ENCODE data around the gene APOM. TPM values are rescaled to one million over a fixed set of nuclear protein-coding genes. Genes with fewer than 3 reads are reported as not detected.

Gene APOM
- polyA plus RNA-seq, 3 donors = 109 to 116 (median 110) TPM

DNA sequence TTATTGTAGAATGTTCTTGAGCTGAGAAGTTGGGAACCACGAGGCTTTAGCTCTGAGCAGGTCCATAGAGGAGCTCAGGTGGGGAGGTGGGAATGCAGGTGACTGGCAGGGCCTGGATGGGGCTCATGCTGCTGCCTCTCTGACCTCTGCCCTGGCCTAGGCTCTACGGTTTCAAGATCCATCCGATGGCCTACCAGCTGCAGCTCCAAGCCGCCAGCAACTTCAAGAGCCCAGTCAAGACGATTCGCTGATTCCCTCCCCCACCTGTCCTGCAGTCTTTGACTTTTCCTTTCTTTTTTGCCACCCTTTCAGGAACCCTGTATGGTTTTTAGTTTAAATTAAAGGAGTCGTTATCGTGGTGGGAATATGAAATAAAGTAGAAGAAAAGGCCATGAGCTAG, 14.0 kb downstream of the APOM start, which contains the start of gene LY6G5B:
Gene LY6G5B, plus strand, starts transcription at position 301 of the 400 bp plus-strand sequence. CDS start 975 bp downstream, outside the sequence.
- DNase-seq = no peak

DNA sequence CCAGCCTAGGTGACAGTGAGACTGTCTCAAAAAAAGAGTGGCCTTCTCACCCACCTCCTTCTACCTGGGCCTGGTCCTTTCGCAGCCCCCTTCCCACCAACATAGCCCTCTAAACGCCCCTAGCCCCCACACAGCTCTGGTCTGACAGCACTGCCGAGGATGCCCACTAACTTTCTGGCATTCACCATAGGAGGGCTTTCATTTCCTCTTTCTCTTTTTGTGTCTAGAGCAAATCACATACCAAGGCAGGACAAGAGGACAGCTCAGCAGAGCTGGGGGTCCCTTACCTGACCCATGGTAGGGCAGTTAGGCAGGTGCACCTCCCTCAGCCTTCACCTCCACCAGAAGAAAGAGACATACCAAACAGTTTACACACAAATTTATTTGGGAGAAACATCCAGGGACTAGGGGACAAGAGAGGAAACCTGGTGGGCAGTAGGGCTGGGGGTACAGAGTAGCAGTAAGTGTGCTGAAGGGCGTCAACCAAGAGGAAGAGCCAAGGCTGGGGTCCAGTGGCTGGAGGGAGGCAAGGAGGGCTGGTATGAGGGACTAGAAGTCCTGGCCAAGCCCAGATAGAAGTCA, 20.7 kb downstream of the APOM start:
- no peak for DNase-seq

DNA sequence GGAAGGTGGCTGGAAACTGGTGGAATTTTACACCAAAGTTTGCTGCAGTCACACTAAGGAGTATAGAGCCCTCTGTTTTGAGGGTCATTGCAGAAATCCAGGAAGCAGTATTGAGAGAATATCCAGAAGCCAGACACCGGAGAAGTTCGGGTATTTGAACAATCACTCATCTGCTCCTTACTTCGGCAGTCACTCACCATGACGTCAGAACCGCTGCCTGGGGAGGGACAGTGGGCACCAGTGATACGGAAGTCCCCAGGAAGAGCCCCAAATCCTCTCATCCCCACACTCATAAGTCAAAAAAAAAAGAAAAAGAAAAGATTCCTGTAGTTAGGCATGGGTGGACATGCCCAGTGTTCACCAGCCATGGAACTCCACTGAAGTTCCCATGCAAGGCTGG, 21.2 kb downstream of the APOM start:
- DNase-seq = no peak

DNA sequence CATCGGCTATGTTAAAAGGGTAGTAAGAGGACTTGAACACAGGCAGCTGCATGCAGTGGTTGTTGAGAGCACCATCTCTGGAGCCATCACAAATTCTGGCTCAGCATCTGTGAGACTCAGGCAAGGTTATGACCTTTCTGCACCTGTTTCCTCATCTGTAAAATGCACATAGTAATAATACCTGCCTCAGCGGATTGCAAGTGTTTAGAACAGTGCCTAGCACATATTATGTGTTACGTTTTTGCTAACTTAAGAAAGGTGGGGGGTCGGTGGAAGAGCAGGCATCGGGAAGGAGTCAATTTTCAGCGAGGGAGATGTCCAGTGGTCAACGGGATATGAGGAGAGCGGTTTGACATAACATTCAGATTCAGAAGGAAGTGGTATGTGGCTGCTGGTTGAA, 22.3 kb downstream of the APOM start:
- no peak for DNase-seq

DNA sequence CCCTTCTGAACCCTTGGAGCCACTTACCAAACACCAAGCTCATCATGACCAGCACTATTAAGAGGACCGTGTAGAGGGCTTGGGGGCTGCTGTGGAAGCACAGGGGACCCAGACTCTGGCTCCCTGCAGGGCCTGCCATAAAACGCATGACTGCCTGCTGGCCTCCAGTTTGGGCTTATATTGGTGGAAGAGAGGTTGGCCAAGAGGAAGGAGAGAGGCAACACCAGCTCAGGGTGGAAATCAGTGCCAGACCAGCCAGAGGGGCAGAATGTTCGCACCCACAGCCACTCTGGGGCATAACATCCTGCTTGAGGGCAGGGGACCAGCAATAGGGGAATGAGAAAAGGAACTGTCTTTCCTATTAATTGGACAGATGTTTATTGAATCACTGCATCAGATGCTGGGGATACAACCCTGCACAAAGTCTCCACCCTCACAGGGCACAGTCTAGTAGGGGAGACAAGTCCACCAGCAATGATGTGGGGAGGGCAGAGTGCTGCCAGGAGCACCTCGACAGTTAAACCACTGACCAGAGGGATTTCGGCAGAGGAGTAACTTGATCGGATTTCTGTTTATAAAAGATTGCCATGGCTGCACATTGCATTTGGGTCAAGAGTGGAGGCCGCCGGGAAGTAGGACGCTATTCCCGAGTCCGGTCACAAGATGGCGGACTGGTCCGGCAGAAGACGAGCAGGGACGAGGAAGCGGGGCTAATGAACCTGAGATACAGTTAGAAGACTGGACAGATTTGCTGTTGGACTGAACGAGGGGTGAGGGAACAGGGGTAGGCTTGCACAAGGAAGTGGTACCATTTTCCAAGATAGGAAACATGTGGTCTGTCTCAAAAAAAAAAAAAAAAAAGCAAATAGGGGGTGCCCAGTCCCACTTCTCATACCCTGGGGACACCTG, 24.8 kb downstream of the APOM start, which contains the start of gene LY6G5C:
Gene LY6G5C, minus strand, starts transcription at position 842 of the 909 bp plus-strand sequence. Its CDS starts 694 bp downstream, at position 148.
- peak; percentile 89 for DNase-seq

DNA sequence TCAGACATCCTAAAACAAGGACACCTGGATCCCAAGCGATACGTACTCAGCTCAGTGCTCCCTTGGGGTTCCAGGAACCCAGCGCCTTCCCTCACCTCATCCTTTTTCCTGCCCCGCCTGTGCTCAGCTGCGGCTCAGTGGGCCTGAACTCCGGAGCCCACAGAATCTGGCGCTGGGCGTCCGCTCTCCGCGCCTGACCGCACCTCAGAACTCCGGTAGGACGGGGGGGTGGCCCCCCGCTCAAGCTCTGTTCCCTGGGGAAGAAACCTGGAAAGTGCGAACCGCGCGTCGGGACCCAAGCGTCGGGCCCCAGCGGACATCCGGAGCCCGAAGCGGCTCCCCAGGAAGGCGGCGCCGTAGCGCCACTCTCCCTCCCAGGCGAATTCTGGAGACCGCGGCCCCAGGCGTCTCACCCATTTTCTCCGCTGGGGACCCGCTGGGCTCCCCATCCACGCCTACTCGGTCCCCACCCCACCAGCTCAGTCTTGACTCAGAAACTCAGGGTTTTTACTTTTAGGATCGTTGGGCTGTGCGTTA, 25.5 kb downstream of the APOM start:
- no peak for DNase-seq

DNA sequence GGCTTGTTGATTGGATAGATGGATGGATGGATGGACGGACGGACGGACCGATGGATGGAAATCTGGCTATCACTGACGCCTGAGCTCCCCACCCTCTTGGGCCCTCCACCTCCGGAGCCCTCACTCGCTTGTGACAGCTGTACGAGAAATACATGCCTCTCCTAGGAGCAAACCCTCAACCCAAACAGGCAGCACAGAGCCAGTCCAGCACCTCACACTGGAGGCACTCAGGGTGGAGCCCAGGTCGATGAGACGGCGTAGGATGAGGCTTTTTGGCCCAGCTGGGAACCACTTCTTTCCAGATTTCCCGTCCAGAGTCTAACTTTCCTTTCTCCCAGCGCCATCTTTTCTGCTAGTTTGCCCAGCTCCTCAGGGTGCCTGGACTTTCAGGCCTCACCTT, 27.9 kb downstream of the APOM start:
- no peak for DNase-seq

DNA sequence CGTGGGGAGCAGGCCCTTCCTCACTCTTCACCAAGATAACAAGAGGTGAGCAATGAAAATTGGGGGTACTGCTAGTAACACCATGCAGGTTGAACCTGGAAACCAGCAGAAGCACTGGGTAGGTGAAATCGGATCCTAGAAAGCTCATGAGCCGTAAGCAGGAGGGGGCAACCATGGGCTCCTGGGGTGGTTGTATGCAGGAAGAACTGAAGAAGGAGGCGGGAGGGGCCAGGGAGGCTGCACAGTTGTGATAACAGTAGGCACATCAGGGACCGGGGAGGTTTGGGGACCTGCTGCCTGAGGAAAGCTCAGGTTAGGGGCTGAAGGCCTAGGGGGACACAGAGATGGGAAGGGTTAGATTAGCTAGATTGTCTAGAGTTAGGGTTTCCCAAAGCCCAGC, 30.8 kb downstream of the APOM start:
- no peak for DNase-seq

DNA sequence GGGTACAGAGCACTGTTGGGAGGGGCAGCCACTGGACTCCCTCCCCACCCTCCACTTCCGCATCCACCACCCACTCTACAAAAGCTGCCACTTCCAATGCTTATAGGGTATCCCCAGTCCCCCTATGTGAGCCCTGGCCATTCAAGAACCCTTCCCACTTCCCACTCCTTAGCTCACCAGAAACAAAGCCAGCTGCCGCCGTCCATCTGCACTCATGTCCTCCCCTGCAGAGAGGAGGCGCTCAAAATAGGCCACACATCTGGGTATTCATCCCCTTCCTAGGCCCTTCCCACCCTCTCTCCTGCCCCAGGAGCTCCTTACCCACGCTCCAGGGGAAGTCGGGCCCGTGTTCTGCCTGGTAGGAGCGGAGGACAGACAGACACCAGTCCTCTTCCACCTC, 31.6 kb downstream of the APOM start:
- no peak for DNase-seq

DNA sequence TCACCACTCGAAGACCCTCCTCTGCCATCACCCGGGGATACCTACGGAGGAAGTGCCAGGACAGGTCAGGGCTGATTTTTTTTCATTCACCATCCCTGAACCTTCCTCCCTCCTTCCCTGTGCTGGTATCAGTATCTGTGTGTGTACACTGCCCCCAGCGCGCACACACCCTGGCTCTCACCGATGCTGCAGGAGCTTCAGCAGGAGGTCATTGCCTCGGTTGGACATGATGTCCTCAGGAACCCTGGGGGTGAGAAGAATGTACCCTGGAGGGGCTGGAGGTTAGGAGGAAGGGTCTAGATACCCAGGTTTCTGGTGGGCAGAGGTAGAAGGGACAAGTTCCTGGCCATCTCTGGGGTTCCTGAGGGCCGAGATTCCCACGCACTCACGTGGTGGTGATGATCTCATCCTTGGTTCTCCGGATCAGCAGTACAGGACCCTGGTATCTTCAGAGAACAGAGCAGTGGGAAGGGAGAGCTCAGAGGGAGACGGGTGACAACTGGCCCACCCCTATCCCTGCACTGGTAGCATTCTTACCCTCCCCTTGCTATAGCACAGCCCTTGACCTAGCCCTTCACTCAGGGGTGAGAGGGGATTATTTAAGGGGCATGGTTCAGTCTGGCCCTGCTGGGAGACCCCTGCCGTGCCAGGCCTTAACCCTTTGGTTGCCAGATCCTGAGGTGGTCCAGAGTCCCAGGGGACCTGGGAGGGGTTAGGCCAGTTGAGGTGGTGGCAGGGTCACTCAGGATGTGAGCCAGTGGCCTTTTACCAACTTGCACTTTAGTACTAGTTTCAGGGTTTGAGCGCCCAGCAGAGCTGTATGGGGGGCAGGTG, 32.4 kb downstream of the APOM start:
- no peak for DNase-seq

DNA sequence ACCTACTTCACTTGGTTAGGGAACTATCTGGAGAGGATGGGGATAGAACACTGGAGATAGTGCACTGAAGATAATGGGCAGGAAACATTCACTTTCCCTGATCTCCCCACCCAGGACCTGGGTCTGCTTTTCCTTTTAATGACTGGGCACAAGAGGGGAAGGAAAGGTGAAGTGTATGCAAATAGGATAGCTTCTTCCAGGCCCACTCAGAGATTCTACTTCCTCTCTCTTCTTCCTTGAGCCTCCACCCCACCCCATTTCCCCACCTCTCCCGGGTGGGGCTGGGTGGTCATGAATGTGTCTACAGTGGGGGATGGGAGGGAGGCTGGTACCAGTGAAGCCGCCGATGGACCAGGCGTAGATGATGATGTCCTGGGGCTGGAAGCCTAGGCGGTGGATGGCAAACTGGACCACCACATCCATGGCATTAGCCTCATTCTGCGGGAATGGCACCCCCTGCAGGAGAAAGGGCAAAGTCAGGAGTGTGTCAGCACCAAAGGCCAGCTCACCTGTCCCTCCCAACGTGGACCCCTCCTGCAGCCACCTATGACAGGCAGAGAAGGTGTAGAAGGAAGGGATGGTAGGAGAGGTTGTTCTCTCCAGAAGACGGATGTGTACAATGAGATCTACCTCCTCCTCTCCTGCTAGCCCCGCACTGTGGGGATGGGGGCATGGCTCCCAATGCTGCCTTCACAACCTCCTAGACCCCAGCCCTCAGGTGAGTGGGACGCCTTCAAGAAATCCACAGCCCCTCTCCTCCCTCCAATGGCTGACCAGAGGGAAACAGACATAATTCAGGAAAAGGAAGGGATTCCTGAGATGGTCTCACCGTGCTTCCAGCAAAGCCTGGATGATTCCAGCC, 33.8 kb downstream of the APOM start:
- DNase-seq = no peak

DNA sequence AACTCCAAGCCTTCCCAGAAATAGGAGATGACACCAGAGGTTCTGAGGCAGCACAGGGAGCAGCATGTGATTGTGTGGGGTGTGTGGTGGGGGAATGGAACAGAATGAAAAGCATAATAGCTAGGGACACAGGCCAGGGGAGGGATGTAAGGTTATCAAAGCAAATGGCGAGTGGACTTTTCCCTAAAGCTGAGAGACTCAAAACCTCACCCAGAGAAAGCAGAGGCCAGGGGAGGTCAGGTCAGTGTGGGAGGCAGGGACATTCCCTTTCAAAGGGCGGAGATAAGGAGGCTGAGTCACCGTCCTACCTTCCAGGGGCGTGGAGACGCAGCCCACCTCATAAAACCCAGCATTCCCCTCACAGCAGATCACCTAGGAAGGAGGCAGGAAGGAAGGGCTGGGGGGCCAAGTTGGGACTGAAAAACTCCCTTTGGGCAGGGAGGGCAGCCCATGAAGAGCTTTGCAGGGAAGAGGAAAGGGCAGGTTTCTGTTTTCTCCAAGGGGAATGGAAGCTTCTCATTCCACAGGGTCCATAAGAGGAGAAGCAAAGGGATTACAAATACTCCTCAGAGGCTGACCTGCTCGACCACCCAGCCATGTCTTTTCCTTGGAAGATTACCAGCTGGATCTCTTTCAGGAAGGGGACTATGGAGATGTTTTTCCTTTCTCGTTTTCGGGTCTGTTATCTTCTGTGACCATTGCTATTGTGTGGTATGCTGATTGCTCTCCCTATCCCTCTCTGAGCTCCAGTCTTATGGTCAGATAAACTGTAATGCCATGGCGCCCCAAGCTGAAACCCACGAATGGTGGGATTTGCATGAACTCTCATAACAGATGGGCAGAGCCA, 34.8 kb downstream of the APOM start:
- DNase-seq = no peak

DNA sequence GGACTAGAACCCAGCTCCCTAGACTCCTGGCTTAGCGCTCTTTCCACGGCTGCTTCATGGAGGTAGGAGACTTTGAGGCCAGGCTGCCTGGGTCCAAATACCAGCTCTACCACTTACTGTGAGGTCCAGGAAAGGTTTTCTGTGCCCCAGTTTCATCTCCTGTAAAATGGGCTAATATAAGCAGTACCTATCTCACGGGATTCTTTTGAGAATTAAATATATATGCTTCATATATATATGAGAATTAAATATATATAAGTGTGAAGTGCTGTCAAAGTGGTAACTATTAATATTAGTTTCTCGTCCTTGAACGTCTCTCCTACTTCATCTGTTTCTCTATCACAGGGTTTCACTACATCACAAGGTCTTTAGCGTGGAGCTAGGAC, 35.4 kb downstream of the APOM start:
- DNase-seq = no peak

DNA sequence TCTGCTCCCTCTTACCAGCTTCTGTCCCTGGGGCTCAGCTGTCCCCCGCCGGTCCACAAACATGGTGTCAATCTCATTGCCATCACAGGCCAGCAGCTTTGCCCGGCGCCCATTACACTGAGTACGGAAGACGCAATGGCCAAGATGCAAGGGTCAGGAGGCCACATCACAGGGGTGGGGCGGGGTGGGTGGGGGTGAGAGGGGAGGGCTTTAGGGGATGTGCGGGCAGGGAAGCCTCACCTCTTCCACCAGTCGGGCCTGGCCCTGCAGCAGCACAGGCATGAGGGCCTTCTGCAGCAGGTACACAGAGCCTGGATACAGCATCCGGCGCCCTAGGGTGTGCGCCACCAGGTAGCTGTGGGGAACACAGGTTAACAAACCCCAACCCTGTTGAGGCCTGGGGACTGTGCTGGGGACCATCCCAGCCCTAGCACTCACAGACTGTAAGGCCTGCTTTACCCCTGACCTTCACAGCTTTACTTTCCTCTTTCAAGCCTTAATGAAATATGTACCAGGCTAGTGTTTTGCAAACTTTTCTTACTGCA, 35.9 kb downstream of the APOM start:
- no peak for DNase-seq

DNA sequence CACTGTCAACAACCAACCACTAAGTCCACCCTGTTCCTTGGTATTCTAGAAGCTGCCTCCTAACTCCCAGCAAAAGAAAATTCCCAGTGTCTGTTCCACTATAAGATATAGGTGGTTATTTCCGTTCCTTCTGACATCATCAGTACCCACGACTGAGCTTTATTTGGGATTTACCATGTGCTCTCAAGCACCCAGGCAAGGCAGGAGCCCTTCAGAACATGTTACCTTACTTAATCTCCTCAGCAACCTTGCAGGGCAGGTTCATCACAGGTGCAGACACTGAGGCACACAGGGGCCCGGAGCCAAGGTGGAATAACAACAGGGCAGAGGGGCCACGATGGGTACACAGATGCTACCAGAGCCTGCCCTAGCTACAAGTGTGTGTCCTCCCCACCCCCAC, 36.7 kb downstream of the APOM start:
- DNase-seq = no peak

DNA sequence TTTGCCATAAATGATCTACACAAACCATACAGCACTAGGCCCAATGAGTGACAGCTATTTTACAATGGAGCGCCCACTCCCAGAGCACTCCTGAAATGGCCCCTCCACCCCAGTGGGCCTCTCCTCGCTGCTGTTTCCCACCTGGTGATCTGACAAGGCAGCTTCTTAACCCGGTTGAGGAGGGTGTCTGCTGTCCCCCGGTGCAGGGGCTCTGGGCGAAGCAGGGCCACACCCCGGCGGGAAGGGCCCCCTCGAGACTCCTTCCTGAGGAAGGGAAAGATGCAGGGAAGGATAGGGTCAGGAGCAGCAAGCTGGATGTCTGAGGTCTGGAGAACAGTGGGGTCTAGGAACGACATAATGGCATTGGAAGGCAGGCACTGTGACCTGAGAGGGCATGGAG, 37.2 kb downstream of the APOM start:
- DNase-seq = no peak

DNA sequence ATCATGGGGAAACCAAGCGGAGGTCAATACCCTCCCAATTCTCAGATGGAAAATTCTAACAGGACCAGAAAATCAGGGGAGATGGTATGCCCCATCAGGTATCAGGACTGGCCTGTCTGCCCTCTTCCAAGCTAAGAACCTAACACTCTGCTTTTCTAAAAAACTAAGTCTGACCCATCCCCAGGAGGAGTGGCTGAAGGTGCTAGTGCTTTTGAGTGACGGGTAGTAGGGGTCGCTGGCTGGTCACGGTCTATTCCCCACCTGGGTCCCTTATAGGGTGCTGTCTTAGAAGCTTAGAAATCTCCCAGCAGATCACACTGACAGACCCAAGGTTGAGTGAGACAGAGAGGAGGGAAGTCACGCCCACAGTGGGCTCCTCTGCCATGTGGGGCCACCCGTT, 37.8 kb downstream of the APOM start:
- DNase-seq = no peak

DNA sequence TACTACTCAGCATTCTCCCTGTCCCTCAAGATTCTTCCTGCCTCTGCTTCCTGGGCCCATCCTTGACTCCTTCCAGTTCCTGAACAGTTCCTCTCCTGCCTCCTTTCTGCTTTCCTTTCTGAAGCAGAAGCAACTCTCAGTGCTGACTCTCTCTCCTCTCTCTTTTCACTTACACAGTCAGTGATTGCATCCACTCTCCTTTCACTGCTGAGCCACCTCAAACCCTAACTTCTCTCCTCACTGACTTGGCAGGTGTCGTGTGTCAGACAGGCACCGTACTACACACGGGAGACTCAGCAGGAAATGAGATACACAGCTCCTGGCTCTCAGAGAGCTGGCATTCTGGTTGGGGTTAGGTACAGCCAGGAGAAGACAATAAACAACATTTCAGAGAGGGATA, 41.9 kb downstream of the APOM start:
- no peak for DNase-seq

DNA sequence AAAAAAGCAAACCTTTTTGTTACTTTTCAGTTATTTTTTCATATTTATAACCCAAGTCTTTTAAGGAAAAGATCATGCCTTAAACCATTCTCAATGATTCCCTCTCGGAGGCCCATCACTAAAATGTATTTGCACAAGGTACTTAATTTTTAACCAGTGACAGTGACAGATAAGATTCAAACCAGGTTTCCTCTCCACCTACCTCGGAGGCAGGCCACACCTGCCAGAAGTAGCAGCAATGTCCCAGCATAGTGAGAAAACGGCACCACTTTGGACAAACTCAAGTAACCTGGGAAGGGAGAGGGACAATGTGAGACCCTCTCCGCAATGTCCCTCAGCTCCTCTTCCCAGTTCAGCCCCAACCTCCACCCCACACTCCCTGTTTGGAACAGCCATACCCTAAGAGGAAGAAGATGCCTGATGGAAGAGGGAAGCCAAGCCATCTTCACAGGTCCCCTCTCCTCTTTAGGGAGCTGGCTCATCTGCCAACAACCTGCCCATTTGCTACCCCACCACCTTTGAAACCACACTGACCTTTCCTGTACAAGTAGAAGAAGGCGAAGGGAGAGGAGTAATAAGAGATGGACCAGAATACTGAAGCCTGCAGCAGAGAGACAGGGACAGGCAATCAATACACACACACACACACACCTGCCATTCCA, 45.2 kb downstream of the APOM start:
- DNase-seq = no peak

Measured in renal pelvis (tissue), 4 donors.